UCSD-AML1 (cell line): ENCODE measurements around the gene LMX1A.

Experiments used
- DNase-seq: peaks from one replicate; lab custom pipeline; 2025; ENCODE audit not compliant: unreplicated experiment; lab: John Stamatoyannopoulos, UW

The LMX1A gene

GRCh38 chr1:165367375-165367993 is 11.0 kb upstream of the LMX1A start:
- peak; percentile 50 for DNase-seq

DNA sequence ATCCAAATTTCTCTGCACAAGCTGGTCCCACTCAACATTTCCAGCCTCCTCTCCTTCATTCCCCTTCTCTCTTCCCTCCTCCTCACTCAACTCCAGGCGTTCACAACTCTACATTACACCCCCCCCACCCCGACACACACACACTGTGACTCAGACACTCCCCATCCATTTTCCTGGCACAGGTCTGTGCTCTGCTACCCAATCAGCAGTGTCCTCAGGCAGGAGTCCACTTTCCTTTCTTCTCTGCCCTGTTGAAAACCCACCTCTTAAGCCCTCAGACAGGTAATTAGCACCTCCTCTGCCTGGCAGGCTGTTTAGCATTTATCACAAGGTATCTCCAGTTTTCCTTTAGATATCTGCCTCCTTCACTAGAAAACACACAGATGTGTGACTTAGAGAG is 8.8 kb upstream of the LMX1A start:
- no peak for DNase-seq

GRCh38 chr1:165364568-165365133 is 8.1 kb upstream of the LMX1A start:
- DNase-seq: no peak

DNA sequence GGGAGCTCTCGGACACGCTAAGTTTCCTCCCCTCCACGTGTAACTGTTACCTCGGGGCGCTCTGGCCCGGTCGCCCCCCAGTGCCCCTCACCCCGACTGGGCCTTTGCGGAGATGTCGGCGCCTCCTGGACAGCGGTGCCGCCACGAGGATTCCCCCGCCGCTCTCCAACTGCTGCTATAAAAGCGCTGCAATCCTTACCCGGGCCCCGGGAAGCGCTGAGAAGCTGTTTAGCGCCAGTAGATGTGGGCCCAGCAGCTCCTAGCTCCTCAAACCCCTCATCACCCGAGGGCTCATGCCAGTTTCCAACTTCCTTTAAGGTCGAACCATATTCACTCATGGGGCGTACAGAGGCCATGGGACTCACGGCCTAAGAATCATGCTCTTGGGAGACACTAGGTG is 361 bp upstream of the LMX1A start:
- no peak for DNase-seq

- DNase-seq: no peak
Measured at GRCh38 chr1:165355139-165355976, 1.2 kb downstream of the LMX1A start.

DNA sequence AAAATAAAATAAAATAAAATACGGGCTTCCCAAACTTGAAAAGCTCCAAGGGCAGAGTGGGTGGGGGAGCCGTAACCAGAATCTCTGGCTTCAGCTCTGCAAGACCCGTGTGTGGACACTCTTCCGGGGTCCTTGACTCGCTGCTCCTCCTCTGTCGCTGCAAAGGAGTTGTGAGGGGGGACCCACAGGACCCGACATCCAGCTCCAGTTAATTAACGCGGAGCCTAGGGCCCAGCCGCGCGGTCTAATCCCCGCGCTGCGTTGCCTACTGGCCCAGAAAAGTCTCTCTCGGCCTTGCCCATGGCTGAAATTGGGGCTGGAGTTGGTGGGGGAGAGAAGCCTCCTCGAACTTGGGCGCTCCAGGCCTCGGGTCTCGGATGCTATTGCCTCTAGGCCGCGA is 1.8 kb downstream of the LMX1A start:
- no peak for DNase-seq

DNA sequence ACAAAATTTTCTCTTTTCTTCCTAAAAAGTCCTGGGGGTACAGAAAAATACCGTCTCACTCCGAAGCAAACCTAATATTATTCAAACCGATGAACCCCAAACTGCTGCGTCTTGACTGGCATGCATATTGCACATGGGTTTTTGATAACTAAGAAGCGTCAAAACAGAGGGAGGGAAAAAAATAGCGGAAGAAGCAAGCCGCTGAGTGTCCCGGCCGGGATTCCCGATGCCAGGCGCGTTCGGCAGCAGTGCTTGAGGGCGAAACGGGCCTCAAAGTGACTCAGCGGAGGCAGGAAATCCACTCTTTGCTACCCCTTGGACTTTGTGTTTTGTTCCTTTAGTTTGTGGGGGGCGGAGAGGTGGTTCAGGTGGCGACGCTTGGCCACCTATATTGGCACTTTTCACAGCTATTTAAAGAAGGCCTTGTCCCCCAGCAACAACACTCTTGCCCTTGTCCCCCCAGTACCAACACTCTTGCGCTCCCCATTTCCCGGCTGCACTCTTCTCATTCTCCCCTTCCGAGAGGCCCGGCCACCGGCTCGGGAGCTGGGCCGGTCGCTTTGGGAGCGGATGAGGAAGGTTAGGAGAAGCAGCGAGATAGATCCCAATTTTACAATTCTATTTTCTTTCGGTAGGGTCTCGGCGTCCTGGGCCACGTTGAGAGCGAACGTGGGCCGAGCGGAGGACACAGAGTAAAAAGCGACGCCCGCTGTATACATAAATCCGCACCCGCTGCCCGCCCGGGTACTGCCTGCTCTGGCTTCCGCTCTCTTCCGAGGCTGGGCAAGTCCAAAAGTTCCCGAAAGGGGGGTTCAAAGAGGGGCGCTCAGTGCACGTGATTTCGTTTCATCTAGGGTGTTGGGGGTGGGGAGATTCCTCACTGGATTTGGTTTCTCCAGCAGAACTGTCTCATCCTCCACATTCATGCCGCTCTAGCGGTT is 2.5 kb downstream of the LMX1A start:
- DNase-seq: no peak

GRCh38 chr1:165352442-165353293 is 3.8 kb downstream of the LMX1A start:
- no peak for DNase-seq

DNA sequence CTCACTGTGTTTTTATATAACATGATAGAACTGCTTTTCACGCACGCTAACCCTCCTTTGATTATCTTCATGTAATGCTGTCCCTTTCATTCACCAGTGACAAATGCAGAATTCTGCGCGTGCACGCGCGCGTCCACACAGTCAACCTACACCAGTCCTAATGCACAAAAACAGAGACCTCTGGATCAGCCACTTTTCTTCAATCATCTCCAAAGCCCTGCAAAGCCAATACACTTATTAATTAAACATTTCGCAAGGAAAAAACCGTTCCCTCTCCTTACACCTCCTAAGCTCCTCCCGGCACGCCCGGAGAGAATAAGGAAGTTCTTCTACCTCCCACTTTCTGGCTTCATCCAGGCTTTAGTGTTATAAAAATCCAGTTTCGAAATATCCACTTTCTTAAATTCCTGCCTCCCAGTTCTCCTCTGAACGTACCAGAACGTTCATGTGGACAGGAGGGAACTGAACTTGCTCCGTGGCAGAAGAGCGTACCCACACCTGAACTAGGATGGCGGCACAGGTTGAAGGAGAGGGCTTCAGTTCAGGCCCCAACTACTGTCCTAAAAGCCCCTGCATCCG is 4.6 kb downstream of the LMX1A start:
- no peak for DNase-seq

GRCh38 chr1:165350840-165351239 is 5.7 kb downstream of the LMX1A start:
- no peak for DNase-seq

DNA sequence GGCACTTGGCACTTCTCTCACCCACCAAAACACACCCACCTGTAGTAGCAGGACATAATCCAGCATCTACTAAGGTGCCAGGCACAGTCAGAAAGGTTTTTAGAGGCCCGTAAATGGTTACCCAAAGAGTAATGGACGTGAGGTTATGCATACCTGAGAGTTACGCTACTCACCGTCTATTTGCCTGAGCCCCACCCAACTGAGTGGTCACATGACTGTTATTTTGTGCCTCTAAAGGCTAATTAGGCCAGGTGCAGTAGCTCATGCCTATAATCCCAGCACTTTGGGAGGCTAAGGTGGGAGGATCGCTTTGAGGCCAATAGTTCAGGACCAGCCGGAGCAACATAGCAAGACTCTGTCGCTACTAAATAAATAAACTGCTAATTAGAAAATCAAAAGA is 11.0 kb downstream of the LMX1A start:
- DNase-seq: no peak

- no peak for DNase-seq
Measured at GRCh38 chr1:165344736-165345135, 11.8 kb downstream of the LMX1A start.

GRCh38 chr1:165344198-165344597 is 12.3 kb downstream of the LMX1A start:
- no peak for DNase-seq

DNA sequence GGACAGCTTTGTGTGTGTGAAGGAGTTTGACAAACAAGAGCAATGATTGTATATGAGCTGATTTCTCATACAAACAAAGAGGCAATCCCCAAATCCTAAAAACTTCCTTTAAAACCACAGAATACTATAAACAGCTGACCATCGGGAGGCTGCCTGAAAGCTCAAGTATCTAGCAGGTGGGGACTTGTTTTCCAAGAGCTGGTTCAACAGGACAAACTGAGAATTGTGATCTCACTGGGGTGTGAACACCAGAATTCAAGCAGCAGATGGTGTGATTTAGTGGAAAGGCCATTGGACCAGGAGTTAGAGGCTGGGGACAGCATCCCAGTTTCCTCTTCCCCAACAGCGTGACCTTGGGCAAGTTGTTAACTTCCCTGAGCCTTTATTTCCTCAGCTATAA is 13.9 kb downstream of the LMX1A start:
- no peak for DNase-seq

GRCh38 chr1:165342168-165342567 is 14.3 kb downstream of the LMX1A start:
- DNase-seq: no peak

DNA sequence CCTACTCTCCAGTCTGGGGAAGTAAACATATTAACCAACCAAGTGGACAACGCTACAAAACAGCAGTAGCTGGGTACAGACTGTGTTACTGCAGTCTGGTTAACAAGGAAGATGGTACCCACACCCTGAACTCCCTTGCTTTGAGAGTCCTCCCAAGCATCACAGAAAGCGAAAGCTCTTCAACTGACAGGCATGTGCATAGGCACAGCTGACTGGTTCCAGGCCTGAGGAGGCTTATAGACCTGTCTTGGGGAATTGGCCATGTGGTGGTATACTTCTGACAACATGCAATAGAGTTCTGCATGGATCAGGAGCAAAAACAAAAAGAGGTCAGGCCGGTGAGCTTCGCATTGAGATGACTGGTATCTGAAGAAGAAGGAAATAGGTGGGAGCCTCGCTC is 17.4 kb downstream of the LMX1A start:
- DNase-seq: no peak

DNA sequence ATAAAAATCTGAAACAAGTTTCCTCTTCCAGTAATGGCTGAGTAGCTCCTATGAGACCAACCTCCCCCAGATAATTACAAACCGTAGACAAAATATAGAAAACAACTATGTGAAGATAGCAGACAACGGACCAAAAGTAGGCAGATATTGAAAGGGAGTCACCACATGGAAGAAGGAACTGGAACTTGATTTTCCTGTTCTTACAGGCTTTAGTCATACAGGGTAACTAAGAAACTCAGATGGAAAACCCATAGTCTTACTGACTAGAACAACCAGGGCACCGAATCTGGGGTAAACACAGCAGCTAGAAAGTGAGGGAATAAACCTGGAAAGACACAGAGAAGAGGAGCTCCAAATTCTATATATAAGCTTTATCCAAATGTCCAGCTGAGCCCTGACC is 26.0 kb downstream of the LMX1A start:
- DNase-seq: no peak

GRCh38 chr1:165329104-165329503 is 27.4 kb downstream of the LMX1A start:
- no peak for DNase-seq

- no peak for DNase-seq
Measured at GRCh38 chr1:165328136-165328535, 28.4 kb downstream of the LMX1A start.

GRCh38 chr1:165327538-165327937 is 29.0 kb downstream of the LMX1A start:
- DNase-seq: no peak
